ENCODE measurements around the gene IRX6. TPM values are rescaled to one million over a fixed set of nuclear protein-coding genes. Genes with fewer than 3 reads are reported as not detected.

The IRX6 gene
- total and polyA plus RNA-seq, 2 of the 4 experiments (the other 2 are of a cell fraction), result not detected

DNA sequence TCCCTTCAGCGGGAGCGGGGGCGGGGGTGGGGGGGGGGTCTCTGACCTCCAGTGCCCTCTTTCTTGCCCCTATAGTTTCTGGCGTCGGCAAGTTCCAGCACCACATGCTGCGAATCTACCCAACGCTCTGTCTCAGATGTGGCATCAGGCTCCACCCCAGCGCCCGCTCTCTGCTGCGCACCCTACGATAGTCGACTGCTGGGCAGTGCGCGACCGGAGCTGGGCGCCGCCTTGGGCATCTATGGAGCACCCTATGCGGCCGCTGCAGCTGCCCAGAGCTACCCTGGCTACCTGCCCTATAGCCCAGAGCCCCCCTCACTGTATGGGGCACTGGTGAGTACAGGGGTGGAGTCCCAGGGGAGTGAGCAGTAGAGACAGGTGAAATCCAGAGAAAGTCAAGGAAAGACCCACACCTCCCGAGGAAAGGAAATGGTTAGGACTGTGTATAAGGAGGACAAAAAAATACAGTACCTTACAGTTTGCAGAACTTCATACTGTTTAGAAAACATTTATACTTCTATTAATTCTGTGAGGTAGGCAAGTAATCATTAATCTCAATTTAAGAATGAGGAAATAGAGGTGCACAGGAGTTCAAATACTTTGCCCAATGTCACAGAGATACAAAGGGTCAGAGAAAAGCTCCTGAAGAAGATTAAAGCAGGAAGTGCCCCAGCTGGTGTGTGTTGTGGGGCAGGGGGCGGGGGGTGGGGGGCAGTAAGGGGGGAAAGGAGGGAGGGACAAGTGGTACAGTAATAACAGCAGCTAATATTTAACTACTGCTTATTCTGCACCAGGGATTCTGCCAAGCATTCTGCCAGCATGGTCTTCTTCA, 2.5 kb downstream of the IRX6 start:
- DNase-seq (no peak), ATAC-seq (ENCODE audit: low read depth) (no peak)
- no peak overlapping the region for H3K9ac ChIP-seq (ENCODE audit: low read depth, low read length)
- H3K36me3 ChIP-seq (ENCODE audit: control insufficient read depth, insufficient read depth, low read length), result no peaks in the 10 kb centered on the region
- no peak overlapping the region for H3K14ac ChIP-seq (replicated peaks; ENCODE audit: low read depth, low read length)
- H2AK9ac ChIP-seq (replicated peaks; ENCODE audit: low read depth, low read length, poor library complexity), result no peak overlapping the region
- no peak overlapping the region for H3K18ac ChIP-seq (ENCODE audit: low read depth, low read length)
- dilution Hi-C loops (cut with HindIII; ENCODE audit: low sequenced_read_pairs, unreplicated experiment) (no loop called here), intact Hi-C loops (cut with micrococcal nuclease) (no loop called here), in situ Hi-C loops (cut with MboI; ENCODE audit: low sequenced_read_pairs) (no loop called here)
- TF ChIP-seq MAZ (IDR thresholded peaks at IDR 0.05; ENCODE audit: borderline replicate concordance, low read depth, low read length), result no peak
- TF ChIP-seq, protein P1, sequence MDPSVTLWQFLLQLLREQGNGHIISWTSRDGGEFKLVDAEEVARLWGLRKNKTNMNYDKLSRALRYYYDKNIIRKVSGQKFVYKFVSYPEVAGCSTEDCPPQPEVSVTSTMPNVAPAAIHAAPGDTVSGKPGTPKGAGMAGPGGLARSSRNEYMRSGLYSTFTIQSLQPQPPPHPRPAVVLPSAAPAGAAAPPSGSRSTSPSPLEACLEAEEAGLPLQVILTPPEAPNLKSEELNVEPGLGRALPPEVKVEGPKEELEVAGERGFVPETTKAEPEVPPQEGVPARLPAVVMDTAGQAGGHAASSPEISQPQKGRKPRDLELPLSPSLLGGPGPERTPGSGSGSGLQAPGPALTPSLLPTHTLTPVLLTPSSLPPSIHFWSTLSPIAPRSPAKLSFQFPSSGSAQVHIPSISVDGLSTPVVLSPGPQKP (IDR thresholded peaks at IDR 0.05; ENCODE audit: borderline replicate concordance, low read depth, low read length), result no peak
- TF ChIP-seq, protein P2, sequence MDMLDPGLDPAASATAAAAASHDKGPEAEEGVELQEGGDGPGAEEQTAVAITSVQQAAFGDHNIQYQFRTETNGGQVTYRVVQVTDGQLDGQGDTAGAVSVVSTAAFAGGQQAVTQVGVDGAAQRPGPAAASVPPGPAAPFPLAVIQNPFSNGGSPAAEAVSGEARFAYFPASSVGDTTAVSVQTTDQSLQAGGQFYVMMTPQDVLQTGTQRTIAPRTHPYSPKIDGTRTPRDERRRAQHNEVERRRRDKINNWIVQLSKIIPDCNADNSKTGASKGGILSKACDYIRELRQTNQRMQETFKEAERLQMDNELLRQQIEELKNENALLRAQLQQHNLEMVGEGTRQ (IDR thresholded peaks at IDR 0.05; ENCODE audit: low read depth, low read length), result no peak
- H3K4me2 ChIP-seq (ENCODE audit: low read depth, low read length), result no peak overlapping the region
- WGBS, 2 experiments (ENCODE audit: extremely low coverage in 2 of 2, insufficient read length in 1 of 2), result 13% methylated on average over 9 of the region's 21 CpGs; no CpG with 5 or more reads in 1 of the 2 experiments
- no peaks in the 10 kb centered on the region for H3K9me3 ChIP-seq (ENCODE audit: control insufficient read depth, insufficient read depth, low read length)
- H3K79me1 ChIP-seq (ENCODE audit: low read depth in 1 of 2, low read length in 2 of 2), result no peaks in the 10 kb centered on the region
- H3K23ac ChIP-seq (ENCODE audit: low read depth, low read length), result no peak overlapping the region
- no peak overlapping the region for H2AFZ ChIP-seq (replicated peaks; ENCODE audit: low read length, poor library complexity)
- H3K56ac ChIP-seq (ENCODE audit: extremely low read depth, insufficient read depth, low read length), result no peak overlapping the region
- no peak overlapping the region for H2AK5ac ChIP-seq (ENCODE audit: low read depth, low read length)
- no peak overlapping the region for H2BK120ac ChIP-seq (ENCODE audit: low read depth, low read length)
- H3K4ac ChIP-seq (ENCODE audit: low read depth, low read length), result no peak overlapping the region
- no peak overlapping the region for H4K91ac ChIP-seq (ENCODE audit: insufficient read depth, low read depth, low read length)
- CTCF ChIA-PET, result no interaction called here
- no peaks in the 10 kb centered on the region for H3K4me1 ChIP-seq (ENCODE audit: control insufficient read depth, insufficient read depth, low read length)
- peaks cover 43% of the 10 kb centered on the region for H3K27me3 ChIP-seq (ENCODE audit: control insufficient read depth, insufficient read depth, low read length)
- H2BK15ac ChIP-seq (ENCODE audit: low read depth, low read length), result no peak overlapping the region
- no peak overlapping the region for H3K4me3 ChIP-seq (ENCODE audit: insufficient read depth, low read depth, low read length)
- no peak overlapping the region for H3K27ac ChIP-seq (ENCODE audit: insufficient read depth, low read length)
- H2BK5ac ChIP-seq (ENCODE audit: low read depth, low read length, poor library complexity, severe bottlenecking), result no peak overlapping the region
- no TSS peak for BruUV-seq (replicated peaks)
- H2BK20ac ChIP-seq (ENCODE audit: low read depth, low read length), result no peak overlapping the region
- H3K9me1 ChIP-seq (ENCODE audit: insufficient read depth, low read length), result no peaks in the 10 kb centered on the region
- POLR2A ChIA-PET (ENCODE audit: unreplicated experiment), result no interaction called here
- no peaks in the 10 kb centered on the region for H4K20me1 ChIP-seq (ENCODE audit: insufficient read depth, low read length)
- no peak overlapping the region for H4K5ac ChIP-seq (ENCODE audit: low read depth, low read length)
- H4K8ac ChIP-seq (ENCODE audit: low read depth in 2 of 2, low read length in 2 of 2), result no peak overlapping the region
